GM21737 (cell line): Measurements from ENCODE around the gene SMNDC1.

ENCODE experiments used
- ATAC-seq: cut with Tn5 transposase; IDR thresholded peaks from one replicate; pipeline ENCODE4 v1.9.1; 2021; ENCODE audit warnings: mild to moderate bottlenecking, moderate library complexity; ENCODE audit not compliant: unreplicated experiment

The SMNDC1 gene

GRCh38 chr10:110327262-110327914 is 22.7 kb upstream of the SMNDC1 start:
- no peak for ATAC-seq

- ATAC-seq: no peak
Measured at GRCh38 chr10:110326351-110327032, 21.8 kb upstream of the SMNDC1 start.

- ATAC-seq: peak; percentile 54
Measured at GRCh38 chr10:110324805-110325280, 20.1 kb upstream of the SMNDC1 start.

GRCh38 chr10:110324201-110324804 is 19.6 kb upstream of the SMNDC1 start:
- no peak for ATAC-seq

GRCh38 chr10:110323503-110323902 is 18.8 kb upstream of the SMNDC1 start:
- ATAC-seq: no peak

GRCh38 chr10:110321869-110322620 is 17.3 kb upstream of the SMNDC1 start:
- ATAC-seq: no peak

- ATAC-seq: no peak
Measured at GRCh38 chr10:110317866-110318850, 13.4 kb upstream of the SMNDC1 start.

- no peak for ATAC-seq
Measured at GRCh38 chr10:110313674-110314073, 9.0 kb upstream of the SMNDC1 start.

GRCh38 chr10:110312206-110312605 is 7.5 kb upstream of the SMNDC1 start:
- no peak for ATAC-seq

- no peak for ATAC-seq
Measured at GRCh38 chr10:110311357-110311949, 6.7 kb upstream of the SMNDC1 start.

- no peak for ATAC-seq
Measured at GRCh38 chr10:110310741-110311140, 6.0 kb upstream of the SMNDC1 start.

- no peak for ATAC-seq
Measured at GRCh38 chr10:110307805-110308204, 3.1 kb upstream of the SMNDC1 start.

- no peak for ATAC-seq
Measured at GRCh38 chr10:110306452-110306768, 1.7 kb upstream of the SMNDC1 start.

- ATAC-seq: no peak
Measured at GRCh38 chr10:110305767-110306451, 1.2 kb upstream of the SMNDC1 start.

GRCh38 chr10:110304394-110304779 is 333 bp downstream of the SMNDC1 start:
- ATAC-seq: peak; percentile 33

GRCh38 chr10:110303681-110304080 is 1.0 kb downstream of the SMNDC1 start:
- no peak for ATAC-seq

GRCh38 chr10:110300486-110300986 is 4.2 kb downstream of the SMNDC1 start:
- no peak for ATAC-seq

GRCh38 chr10:110296966-110297365 is 7.8 kb downstream of the SMNDC1 start:
- ATAC-seq: no peak

GRCh38 chr10:110286841-110287240 is 17.9 kb downstream of the SMNDC1 start:
- ATAC-seq: no peak
